GM21529 (cell line): ENCODE data around the gene CACNA1F.
A peak's percentile ranks its signal among the peaks of the same experiment; 100 is the strongest.

Experiments used
- ATAC-seq: cut with Tn5 transposase; IDR thresholded peaks from one replicate; pipeline ENCODE4 v1.9.1; 2021; ENCODE audit not compliant: unreplicated experiment

Gene CACNA1F

GRCh38 chrX:49199906-49200771 is 33.0 kb downstream of the CACNA1F start, which contains the start of gene SYP:
Gene SYP, minus strand, starts transcription at chrX:49200193. Its CDS starts 7 bp downstream, at chrX:49200186.
- peak; percentile 95 for ATAC-seq

- no peak for ATAC-seq
Measured at GRCh38 chrX:49199315-49199595, 33.9 kb downstream of the CACNA1F start.

GRCh38 chrX:49198540-49199314 is 34.4 kb downstream of the CACNA1F start:
- no peak for ATAC-seq

GRCh38 chrX:49197543-49198087 is 35.5 kb downstream of the CACNA1F start:
- no peak for ATAC-seq

- no peak for ATAC-seq
Measured at GRCh38 chrX:49193542-49193964, 39.6 kb downstream of the CACNA1F start.

GRCh38 chrX:49192722-49193328 is 40.3 kb downstream of the CACNA1F start:
- ATAC-seq = no peak

GRCh38 chrX:49191574-49192011 is 41.5 kb downstream of the CACNA1F start:
- no peak for ATAC-seq

GRCh38 chrX:49190821-49191573 is 42.1 kb downstream of the CACNA1F start:
- ATAC-seq = peak; percentile 91

- no peak for ATAC-seq
Measured at GRCh38 chrX:49189606-49190005, 43.5 kb downstream of the CACNA1F start.

GRCh38 chrX:49188468-49189076 is 44.6 kb downstream of the CACNA1F start:
- ATAC-seq = no peak

- ATAC-seq = no peak
Measured at GRCh38 chrX:49187526-49187925, 45.6 kb downstream of the CACNA1F start.

- ATAC-seq = no peak
Measured at GRCh38 chrX:49187028-49187394, 46.1 kb downstream of the CACNA1F start.

- ATAC-seq = no peak
Measured at GRCh38 chrX:49186125-49187027, 46.8 kb downstream of the CACNA1F start, which contains the start of gene PRICKLE3. Gene PRICKLE3, minus strand, starts transcription at chrX:49186373. Its CDS starts 76 bp downstream, at chrX:49186297.

GRCh38 chrX:49184294-49185281 is 48.6 kb downstream of the CACNA1F start:
- ATAC-seq = peak; percentile 54

GRCh38 chrX:49183701-49184281 is 49.3 kb downstream of the CACNA1F start:
- no peak for ATAC-seq

- ATAC-seq = no peak
Measured at GRCh38 chrX:49179358-49179757, 53.8 kb downstream of the CACNA1F start.

- no peak for ATAC-seq
Measured at GRCh38 chrX:49178537-49178936, 54.6 kb downstream of the CACNA1F start.
